ENCODE data around the gene BCAS4. TPM values are rescaled to one million over a fixed set of nuclear protein-coding genes. Genes with fewer than 3 reads are reported as not detected.
"Not testable (repeated sequence)": the region's sequence is repeated elsewhere in the genome, so short reads cannot be mapped to it uniquely, and the experiment has no call there.

BCAS4 gene
- 2.6 TPM for total RNA-seq
- long read RNA-seq, full-length matches to known transcripts, result 2 of 4 reads
- long read RNA-seq, partial matches to known transcripts, result 1 of 4 reads
- long read RNA-seq, other reads (novel, unspliced or antisense), result 1 of 4 reads

GRCh38 chr20:50794846-50795634, at the start of gene BCAS4:
Gene BCAS4 (plus strand): TSS chr20:50795061. CDS start chr20:50795084, 23 bp downstream.
- intact Hi-C loops (cut with DNase I), result loop anchor here (5.0 to 10.0 kb wide), 2 partner anchors 137 to 510 kb away; partner anchors contain the start of gene ADNP
- peak; percentile 92 for ATAC-seq (ENCODE audit: poor library complexity)
- DNase-seq, result peak; percentile 81

GRCh38 chr20:50745634-50746137, 49.2 kb upstream of the BCAS4 start:
- no peak for DNase-seq
- no peak for ATAC-seq (ENCODE audit: poor library complexity)
- intact Hi-C loops (cut with DNase I), result loop anchor here (10.0 kb wide), 1 partner anchor 121 kb away; no protein-coding TSS in a partner anchor

- ATAC-seq (ENCODE audit: poor library complexity), result peak; percentile 5
- no peak for DNase-seq
- intact Hi-C loops (cut with DNase I), result loop anchor here (10.0 kb wide), 1 partner anchor 122 kb away; no protein-coding TSS in a partner anchor
Measured at GRCh38 chr20:50746138-50746940, 48.5 kb upstream of the BCAS4 start.

GRCh38 chr20:50747275-50747674, 47.6 kb upstream of the BCAS4 start:
- DNase-seq (no peak), ATAC-seq (ENCODE audit: poor library complexity) (no peak)
- intact Hi-C loops (cut with DNase I), result loop anchor here (10.0 kb wide), 1 partner anchor 122 kb away; no protein-coding TSS in a partner anchor

- no peak for DNase-seq
- intact Hi-C loops (cut with DNase I), result loop anchor here (5.0 kb wide), 1 partner anchor 88 kb away; no protein-coding TSS in a partner anchor
- ATAC-seq (ENCODE audit: poor library complexity), result no peak
Measured at GRCh38 chr20:50750145-50750671, 44.7 kb upstream of the BCAS4 start.

- ATAC-seq (ENCODE audit: poor library complexity), result no peak
- intact Hi-C loops (cut with DNase I), result loop anchor here (5.0 kb wide), 1 partner anchor 91 kb away; no protein-coding TSS in a partner anchor
- no peak for DNase-seq
Measured at GRCh38 chr20:50753152-50753551, 41.7 kb upstream of the BCAS4 start.

- no peak for DNase-seq
- ATAC-seq (ENCODE audit: poor library complexity), result no peak
- intact Hi-C loops (cut with DNase I), result loop anchor here (5.0 kb wide), 1 partner anchor 92 kb away; no protein-coding TSS in a partner anchor
Measured at GRCh38 chr20:50754420-50754819, 40.4 kb upstream of the BCAS4 start.

GRCh38 chr20:50756447-50756846, 38.4 kb upstream of the BCAS4 start:
- DNase-seq, result no peak
- intact Hi-C loops (cut with DNase I), result no loop called here
- no peak for ATAC-seq (ENCODE audit: poor library complexity)

- intact Hi-C loops (cut with DNase I), result no loop called here
- no peak for DNase-seq
- no peak for ATAC-seq (ENCODE audit: poor library complexity)
Measured at GRCh38 chr20:50758469-50758868, 36.4 kb upstream of the BCAS4 start.

GRCh38 chr20:50758992-50759391, 35.9 kb upstream of the BCAS4 start:
- ATAC-seq (ENCODE audit: poor library complexity) (no peak), DNase-seq (no peak)
- intact Hi-C loops (cut with DNase I), result no loop called here

GRCh38 chr20:50759678-50760077, 35.2 kb upstream of the BCAS4 start:
- DNase-seq (no peak), ATAC-seq (ENCODE audit: poor library complexity) (no peak)
- intact Hi-C loops (cut with DNase I), result no loop called here

GRCh38 chr20:50762045-50762422, 32.8 kb upstream of the BCAS4 start:
- intact Hi-C loops (cut with DNase I), result no loop called here
- no peak for ATAC-seq (ENCODE audit: poor library complexity)
- DNase-seq, result no peak

GRCh38 chr20:50762435-50763220, 32.2 kb upstream of the BCAS4 start:
- ATAC-seq (ENCODE audit: poor library complexity) (peak; percentile 93), DNase-seq (peak; percentile 89)
- intact Hi-C loops (cut with DNase I), result no loop called here

GRCh38 chr20:50763550-50764458, 31.1 kb upstream of the BCAS4 start:
- intact Hi-C loops (cut with DNase I); DNase-seq: not testable (repeated sequence)
- ATAC-seq (ENCODE audit: poor library complexity), result peak; percentile 2

GRCh38 chr20:50765251-50765650, 29.6 kb upstream of the BCAS4 start:
- ATAC-seq (ENCODE audit: poor library complexity); intact Hi-C loops (cut with DNase I); DNase-seq: not testable (repeated sequence)

- no peak for DNase-seq
- intact Hi-C loops (cut with DNase I), result no loop called here
- no peak for ATAC-seq (ENCODE audit: poor library complexity)
Measured at GRCh38 chr20:50765674-50766073, 29.2 kb upstream of the BCAS4 start.
